H9 (cell line): ENCODE measurements around the gene CTPS2. TPM values are rescaled to one million over a fixed set of nuclear protein-coding genes. Genes with fewer than 3 reads are reported as not detected.

Experiments used
- DNase-seq: peaks from one replicate; pipeline ENCODE4 v3.0.0-alpha.2; 2017
- H2AFZ ChIP-seq: one replicate; pipeline ENCODE4 v1.6.1; 2013; ENCODE audit warnings: mild to moderate bottlenecking, low read length, control low read depth, moderate library complexity
- H2AK5ac ChIP-seq: 2 replicates; pipeline ENCODE4 v1.6.1; 2013; ENCODE audit warnings: low read length, control low read depth, mixed read lengths; ENCODE audit not compliant: insufficient read length
- H2BK120ac ChIP-seq: one replicate; pipeline ENCODE4 v1.6.1; 2013; ENCODE audit warnings: low read depth, mild to moderate bottlenecking, low read length, control low read depth, inconsistent platforms; ENCODE audit not compliant: poor library complexity, severe bottlenecking
- H2BK12ac ChIP-seq: 2 replicates; pipeline ENCODE4 v1.6.1; 2013; ENCODE audit warnings: low read length, control low read depth, mixed read lengths, low read depth; ENCODE audit not compliant: insufficient read length
- H2BK15ac ChIP-seq: 2 replicates; pipeline ENCODE4 v1.6.1; 2013; ENCODE audit warnings: low read depth, low read length, control low read depth
- H2BK20ac ChIP-seq: one replicate; pipeline ENCODE4 v1.6.1; 2013; ENCODE audit warnings: low read depth, mild to moderate bottlenecking, low read length, control low read depth, inconsistent platforms; ENCODE audit not compliant: poor library complexity, severe bottlenecking
- H2BK5ac ChIP-seq: 2 replicates; pipeline ENCODE4 v1.6.1; 2013; ENCODE audit warnings: low read length, control low read depth, mixed read lengths; ENCODE audit not compliant: insufficient read length
- H3K14ac ChIP-seq: 2 replicates; pipeline ENCODE4 v1.6.1; 2013; ENCODE audit warnings: low read length, control low read depth; ENCODE audit not compliant: insufficient read depth
- H3K18ac ChIP-seq: 2 replicates; pipeline ENCODE4 v1.6.1; 2013; ENCODE audit warnings: low read depth, mild to moderate bottlenecking, mixed read lengths, low read length, control low read depth; ENCODE audit not compliant: insufficient read length
- H3K23ac ChIP-seq: 2 replicates; pipeline ENCODE4 v1.6.1; 2013; ENCODE audit warnings: low read length, control low read depth, mixed read lengths, low read depth; ENCODE audit not compliant: insufficient read length
- H3K23me2 ChIP-seq: 2 replicates; pipeline ENCODE4 v1.6.1; 2013; ENCODE audit warnings: low read depth, mild to moderate bottlenecking, mixed read lengths, low read length, control low read depth; ENCODE audit not compliant: insufficient read length, poor library complexity, severe bottlenecking
- H3K27ac ChIP-seq: 2 replicates; pipeline ENCODE4 v1.5.1; 2013; ENCODE audit warnings: low read length, control low read depth, mixed read lengths, low read depth; ENCODE audit not compliant: insufficient read length
- H3K27me3 ChIP-seq: 2 replicates; pipeline ENCODE4 v1.6.1; 2013; ENCODE audit warnings: low read length, control low read depth, inconsistent platforms; ENCODE audit not compliant: insufficient read depth
- H3K4ac ChIP-seq: 2 replicates; pipeline ENCODE4 v1.6.1; 2013; ENCODE audit warnings: low read depth, mild to moderate bottlenecking, control low read depth, inconsistent platforms, low read length, moderate library complexity
- H3K4me1 ChIP-seq: 2 replicates; pipeline ENCODE4 v1.6.1; 2013; ENCODE audit warnings: low read length, control low read depth, inconsistent platforms; ENCODE audit not compliant: insufficient read depth
- H3K4me2 ChIP-seq: 2 replicates; pipeline ENCODE4 v1.6.1; 2013; ENCODE audit warnings: low read length, control low read depth, mixed read lengths; ENCODE audit not compliant: insufficient read length, insufficient read depth
- H3K56ac ChIP-seq: 2 replicates; pipeline ENCODE4 v1.6.1; 2013; ENCODE audit warnings: low read depth, mild to moderate bottlenecking, mixed read lengths, low read length, control low read depth; ENCODE audit not compliant: insufficient read length
- H3K79me1 ChIP-seq: 2 replicates; pipeline ENCODE4 v1.6.1; 2013; ENCODE audit warnings: low read depth, mild to moderate bottlenecking, moderate library complexity, low read length, control low read depth, inconsistent platforms; ENCODE audit not compliant: insufficient read depth, poor library complexity, severe bottlenecking
- H3K79me2 ChIP-seq: 2 replicates; pipeline ENCODE4 v1.6.1; 2013; ENCODE audit warnings: low read length, control low read depth, inconsistent platforms; ENCODE audit not compliant: insufficient read depth
- H3K9ac ChIP-seq: 2 replicates; pipeline ENCODE4 v1.6.1; 2013; ENCODE audit warnings: low read length, control low read depth, mixed read lengths; ENCODE audit not compliant: insufficient read length; ENCODE audit errors: extremely low read depth
- H3K9me3 ChIP-seq: one replicate; pipeline ENCODE4 v1.6.1; 2013; ENCODE audit warnings: low read depth, low read length, inconsistent platforms; ENCODE audit not compliant: control insufficient read depth
- H3T11ph ChIP-seq: one replicate; pipeline ENCODE4 v1.6.1; 2013; ENCODE audit warnings: mild to moderate bottlenecking, low read length, control low read depth, inconsistent platforms
- H4K20me1 ChIP-seq: one replicate; pipeline ENCODE4 v1.6.1; 2013; ENCODE audit not compliant: control insufficient read depth, insufficient read length, insufficient read depth
- H4K5ac ChIP-seq: 2 replicates; pipeline ENCODE4 v1.6.1; 2013; ENCODE audit warnings: low read depth, mild to moderate bottlenecking, mixed read lengths, low read length, control low read depth; ENCODE audit not compliant: insufficient read length
- H4K8ac ChIP-seq: replicated peaks from 2 replicates; pipeline ENCODE4 v1.6.1; 2013; ENCODE audit warnings: low read length, control low read depth, mixed read lengths, low read depth; ENCODE audit not compliant: insufficient read length
- H4K91ac ChIP-seq: 2 replicates; pipeline ENCODE4 v1.6.1; 2013; ENCODE audit warnings: low read depth, mild to moderate bottlenecking, moderate library complexity, mixed read lengths, low read length, control low read depth; ENCODE audit not compliant: insufficient read length
- H3K27ac Mint-ChIP-seq, 3 experiments: 2 replicates in 2 of 3; 3 replicates in 1 of 3; pipeline ENCODE4 v1.8.0; 2020 to 2021; ENCODE audit warnings: mixed read lengths in 3 of 3, mild to moderate bottlenecking in 1 of 3, moderate library complexity in 1 of 3
- H3K27me3 Mint-ChIP-seq: 2 replicates; pipeline ENCODE4 v1.8.0; 2021; ENCODE audit warnings: low read depth, mild to moderate bottlenecking, moderate library complexity, mixed read lengths
- H3K36me3 Mint-ChIP-seq, 3 experiments: 2 replicates in 2 of 3; 3 replicates in 1 of 3; pipeline ENCODE4 v1.8.0; 2020 to 2021; ENCODE audit warnings: low read depth in 3 of 3, mixed read lengths in 3 of 3; ENCODE audit not compliant: insufficient read depth in 1 of 3
- H3K4me1 Mint-ChIP-seq, 2 experiments: 2 replicates each; pipeline ENCODE4 v1.8.0; 2020; ENCODE audit warnings: mixed read lengths in 2 of 2
- H3K4me3 Mint-ChIP-seq, 2 experiments: 2 replicates in 1 of 2; 3 replicates in 1 of 2; pipeline ENCODE4 v1.8.0; 2020 to 2021; ENCODE audit warnings: mild to moderate bottlenecking in 2 of 2, mixed read lengths in 2 of 2, moderate library complexity in 1 of 2
- H3K9me3 Mint-ChIP-seq, 2 experiments: 2 replicates in 1 of 2; 3 replicates in 1 of 2; pipeline ENCODE4 v1.8.0; 2020; ENCODE audit warnings: mild to moderate bottlenecking in 2 of 2, mixed read lengths in 2 of 2, moderate library complexity in 1 of 2
- WGBS: extraction: QIAGEN DNeasy Blood & Tissue Kit; methylation state at CpG from one replicate; pipeline ENCODE4 v1.1.7; 2013; ENCODE audit warnings: missing lambda C conversion rate, low lambda C conversion rate, mixed read lengths; ENCODE audit not compliant: insufficient read length; ENCODE audit errors: extremely low coverage; 5-methylcytosine and 5-hydroxymethylcytosine counted together
- total RNA-seq: library from RNA; stranded (reverse); gene quantifications from 2 replicates; pipeline ENCODE4 v1.2.1, GENCODE V29; 2021
- TF ChIP-seq, protein P1 (sequence below): fragments of 200-600 bp; sonication (generic); conservative IDR thresholded peaks from 3 replicates; pipeline ENCODE4 v1.8.0; 2021; ENCODE audit warnings: antibody characterized with exemption, mild to moderate bottlenecking

Gene CTPS2
- total RNA-seq, 1 experiment from 2014 or later: 69.7 TPM

DNA sequence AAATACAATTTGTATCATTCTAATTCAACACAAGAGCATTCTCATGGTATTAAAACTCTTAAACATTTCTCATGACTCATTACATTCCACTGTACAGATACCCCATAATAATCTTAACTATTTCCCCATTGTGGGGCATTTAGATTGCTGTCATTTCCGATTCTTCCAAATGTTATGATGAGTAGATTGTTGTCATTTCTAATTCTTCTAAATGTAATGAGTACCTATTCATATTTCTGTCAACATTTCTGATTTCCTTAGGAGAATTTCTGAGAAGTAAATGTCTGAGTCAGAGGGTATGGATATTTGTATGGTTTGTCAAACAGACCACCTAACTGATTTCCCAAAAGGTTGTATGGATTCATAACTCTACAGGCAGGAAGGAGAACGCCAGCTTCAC is 54.2 kb downstream of the CTPS2 start:
- peaks cover 42 to 75% (median 67%) of the 10 kb centered on the region in 3 experiments for H3K36me3 Mint-ChIP-seq
- WGBS: no CpG with 5 or more reads among the region's 2 CpGs

More for the DNA sequence above, 54.2 kb downstream of the CTPS2 start:
- no peak overlapping the region for H2AFZ ChIP-seq
- Mint-ChIP-seq H3K27me3 (no peaks in the 10 kb centered on the region; the same call in 1 of the 2 replicates), H3K4me1 (peaks cover 13 to 17% of the 10 kb centered on the region in 2 experiments), H3K27ac (no peak overlapping the region), H3K9me3 (no peaks in the 10 kb centered on the region), H3K4me3 (no peak overlapping the region)
- no peak overlapping the region for H3K56ac ChIP-seq
- no peak overlapping the region for H2BK15ac ChIP-seq
- H2BK12ac ChIP-seq: no peak overlapping the region
- H2BK5ac ChIP-seq: no peak overlapping the region
- H4K20me1 ChIP-seq: no peaks in the 10 kb centered on the region
- H3K4me2 ChIP-seq: no peak overlapping the region
- H3K9ac ChIP-seq: no peak overlapping the region
- H2AK5ac ChIP-seq: no peak overlapping the region
- H2BK20ac ChIP-seq: no peak overlapping the region
- TF ChIP-seq, protein P1, sequence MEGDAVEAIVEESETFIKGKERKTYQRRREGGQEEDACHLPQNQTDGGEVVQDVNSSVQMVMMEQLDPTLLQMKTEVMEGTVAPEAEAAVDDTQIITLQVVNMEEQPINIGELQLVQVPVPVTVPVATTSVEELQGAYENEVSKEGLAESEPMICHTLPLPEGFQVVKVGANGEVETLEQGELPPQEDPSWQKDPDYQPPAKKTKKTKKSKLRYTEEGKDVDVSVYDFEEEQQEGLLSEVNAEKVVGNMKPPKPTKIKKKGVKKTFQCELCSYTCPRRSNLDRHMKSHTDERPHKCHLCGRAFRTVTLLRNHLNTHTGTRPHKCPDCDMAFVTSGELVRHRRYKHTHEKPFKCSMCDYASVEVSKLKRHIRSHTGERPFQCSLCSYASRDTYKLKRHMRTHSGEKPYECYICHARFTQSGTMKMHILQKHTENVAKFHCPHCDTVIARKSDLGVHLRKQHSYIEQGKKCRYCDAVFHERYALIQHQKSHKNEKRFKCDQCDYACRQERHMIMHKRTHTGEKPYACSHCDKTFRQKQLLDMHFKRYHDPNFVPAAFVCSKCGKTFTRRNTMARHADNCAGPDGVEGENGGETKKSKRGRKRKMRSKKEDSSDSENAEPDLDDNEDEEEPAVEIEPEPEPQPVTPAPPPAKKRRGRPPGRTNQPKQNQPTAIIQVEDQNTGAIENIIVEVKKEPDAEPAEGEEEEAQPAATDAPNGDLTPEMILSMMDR: no peak
- no peak overlapping the region for H3K4ac ChIP-seq
- DNase-seq: no peak
- H3K27ac ChIP-seq: no peak overlapping the region
- H2BK120ac ChIP-seq: no peak overlapping the region
- no peaks in the 10 kb centered on the region for H3K79me2 ChIP-seq
- no peaks in the 10 kb centered on the region for H3K79me1 ChIP-seq
- no peak overlapping the region for H3K14ac ChIP-seq
- no peak overlapping the region for H4K91ac ChIP-seq
- H4K5ac ChIP-seq: no peak overlapping the region
- H3K4me1 ChIP-seq: 0 out of 2 replicates have a peak, but pooled peaks cover 2% of the 10 kb centered on the region
- H3K27me3 ChIP-seq: no peaks in the 10 kb centered on the region
- no peak overlapping the region for H3T11ph ChIP-seq
- no peaks in the 10 kb centered on the region for H3K23me2 ChIP-seq
- no peak overlapping the region for H4K8ac ChIP-seq
- H3K9me3 ChIP-seq: no peaks in the 10 kb centered on the region
- H3K23ac ChIP-seq: no peak overlapping the region
- no peak overlapping the region for H3K18ac ChIP-seq
